HepG2 (cell line): Measurements from ENCODE around the gene CD7. TPM values are rescaled to one million over a fixed set of nuclear protein-coding genes. Genes with fewer than 3 reads are reported as not detected.

Experiments
- AGO1 ChIP-seq: fragments of 200-400 bp; formaldehyde crosslinking; IDR thresholded peaks from 2 replicates; pipeline ENCODE4 v1.6.1; 2017; ENCODE audit warnings: mild to moderate bottlenecking, low read depth, low read length, moderate library complexity; ENCODE audit not compliant: poor library complexity, severe bottlenecking
- ARID3A ChIP-seq: IDR thresholded peaks from 2 replicates; pipeline ENCODE4 v1.6.1; 2012; ENCODE audit warnings: low read depth, low read length, improper control_type of control experiment
- BRCA1 ChIP-seq: sonication (generic); formaldehyde crosslinking; IDR thresholded peaks from 2 replicates; pipeline ENCODE4 v1.4.0; 2020; ENCODE audit warnings: missing genetic modification reagents
- BRD4 ChIP-seq: sonication (generic); formaldehyde crosslinking; IDR thresholded peaks from 2 replicates; pipeline ENCODE4 v1.4.0; 2020; ENCODE audit warnings: missing genetic modification reagents
- FLYWCH1 ChIP-seq: sonication (generic); formaldehyde crosslinking; IDR thresholded peaks from 2 replicates; pipeline ENCODE4 v1.8.1; 2023; ENCODE audit warnings: mild to moderate bottlenecking, missing genetic modification reagents
- GMEB1 ChIP-seq: sonication (generic); formaldehyde crosslinking; IDR thresholded peaks from 2 replicates; pipeline ENCODE4 v1.5.1; 2020; ENCODE audit warnings: missing genetic modification reagents, mild to moderate bottlenecking, borderline replicate concordance
- GRHL1 ChIP-seq: sonication (generic); formaldehyde crosslinking; conservative IDR thresholded peaks from 2 replicates; pipeline ENCODE4 v1.8.0; 2022; ENCODE audit warnings: missing genetic modification reagents
- GTF3A ChIP-seq: sonication (generic); formaldehyde crosslinking; conservative IDR thresholded peaks from 2 replicates; pipeline ENCODE4 v1.4.0; 2020; ENCODE audit warnings: mild to moderate bottlenecking, missing genetic modification reagents
- HCFC1 ChIP-seq: fragments of 150-350 bp; IDR thresholded peaks from 2 replicates; pipeline ENCODE4 v1.6.1; 2014; ENCODE audit warnings: low read depth, low read length
- HDAC6 ChIP-seq: fragments of 200-600 bp; sonication (generic); IDR thresholded peaks from 2 replicates; pipeline ENCODE4 v1.7.0; 2017; ENCODE audit warnings: mild to moderate bottlenecking, antibody characterized with exemption, low read length, low read depth
- HMGA1 ChIP-seq: sonication (generic); formaldehyde crosslinking; conservative IDR thresholded peaks from 2 replicates; pipeline ENCODE4 v1.4.0; 2020; ENCODE audit warnings: missing genetic modification reagents
- MTF1 ChIP-seq: sonication (generic); formaldehyde crosslinking; IDR thresholded peaks from 2 replicates; pipeline ENCODE4 v1.5.0; 2020; ENCODE audit warnings: missing genetic modification reagents
- MZF1 ChIP-seq: sonication (generic); formaldehyde crosslinking; IDR thresholded peaks from 2 replicates; pipeline ENCODE4 v1.8.1; 2023; ENCODE audit warnings: mild to moderate bottlenecking, missing genetic modification reagents, borderline replicate concordance
- NFE2 ChIP-seq: sonication (generic); formaldehyde crosslinking; IDR thresholded peaks from 2 replicates; pipeline ENCODE4 v1.4.0; 2020; ENCODE audit warnings: missing genetic modification reagents
- ZC3H4 ChIP-seq: sonication (generic); formaldehyde crosslinking; IDR thresholded peaks from 2 replicates; pipeline ENCODE4 v1.4.0; 2020; ENCODE audit warnings: missing genetic modification reagents, borderline replicate concordance
- ZNF12 ChIP-seq: sonication (generic); formaldehyde crosslinking; IDR thresholded peaks from 2 replicates; pipeline ENCODE4 v1.5.0; 2020; ENCODE audit warnings: missing genetic modification reagents
- ZNF142 ChIP-seq: sonication (generic); formaldehyde crosslinking; IDR thresholded peaks from 2 replicates; pipeline ENCODE4 v1.4.0; 2020; ENCODE audit warnings: missing genetic modification reagents
- ZNF780A ChIP-seq: sonication (generic); formaldehyde crosslinking; IDR thresholded peaks from 2 replicates; pipeline ENCODE4 v1.8.0; 2022; ENCODE audit warnings: mild to moderate bottlenecking, missing genetic modification reagents, moderate library complexity
- polyA plus RNA-seq, 8 experiments: library from polyadenylated mRNA; depleted of rRNA in 3 of 8; stranded (reverse) in 7 of 8; unstranded in 1 of 8; fragments of >200 nt; fragmentation: Illumina TruSeq in 4 of 8; extraction: Trizol in 4 of 8; gene quantifications; 2 replicates each; pipeline versions ENCODE4 v1.2.1 to v1.2.3, GENCODE V29; 2011 to 2016; ENCODE audit warnings: low read depth in 4 of 8, missing spikeins in 1 of 8, mixed read lengths in 1 of 8; ENCODE audit not compliant: insufficient read depth in 1 of 8
- total RNA-seq, 5 experiments: library from RNA; depleted of rRNA; stranded (reverse); fragments of >200 nt; fragmentation: Illumina TruSeq; extraction: Trizol; gene quantifications; 2 replicates each; pipeline ENCODE4 v1.2.3, GENCODE V29; 2016; ENCODE audit warnings: low read depth in 1 of 5

Gene CD7
- total and polyA plus RNA-seq, 2 of the 13 experiments (the other 11 are each of a cell fraction or from before 2014, with no cell fraction given): 67.6 to 76.4 TPM

- no peak for TF ChIP-seq GTF3A (CRISPR knock-in tag)
- TF ChIP-seq ARID3A: peak; percentile 88
- TF ChIP-seq FLYWCH1 (CRISPR knock-in tag): no peak
- no peak for TF ChIP-seq NFE2 (CRISPR knock-in tag)
- TF ChIP-seq HCFC1: no peak; the same call in 1 of the 2 replicates
- no peak for TF ChIP-seq HMGA1 (CRISPR knock-in tag)
- TF ChIP-seq GRHL1 (CRISPR knock-in tag): no peak
- TF ChIP-seq ZC3H4 (CRISPR knock-in tag): no peak
- TF ChIP-seq ZNF780A (CRISPR knock-in tag): no peak
- no peak for TF ChIP-seq HDAC6
- no peak; the same call in 1 of the 2 replicates for TF ChIP-seq GMEB1
- peak; percentile 66; the same call in 1 of the 2 replicates for TF ChIP-seq BRD4 (CRISPR knock-in tag)
- TF ChIP-seq MTF1 (CRISPR knock-in tag): no peak
- peak; percentile 96 for TF ChIP-seq BRCA1 (CRISPR knock-in tag)
- TF ChIP-seq ZNF12 (CRISPR knock-in tag): 0 out of 2 replicates have a peak, but pooled peaks have one; percentile 8
- TF ChIP-seq ZNF142: peak; percentile 81
- no peak for TF ChIP-seq MZF1 (CRISPR knock-in tag)
- peak; percentile 75 for TF ChIP-seq AGO1
These were observed 49.6 kb downstream of the CD7 start (continued) for GRCh38 chr17:82267575-82268379.
